ENCODE results near the gene METRN. TPM values are rescaled to one million over a fixed set of nuclear protein-coding genes. Genes with fewer than 3 reads are reported as not detected.

METRN gene
- total and polyA plus RNA-seq, 2 of the 4 experiments (the other 2 are of a cell fraction), result 6.1 to 48.2 TPM

DNA sequence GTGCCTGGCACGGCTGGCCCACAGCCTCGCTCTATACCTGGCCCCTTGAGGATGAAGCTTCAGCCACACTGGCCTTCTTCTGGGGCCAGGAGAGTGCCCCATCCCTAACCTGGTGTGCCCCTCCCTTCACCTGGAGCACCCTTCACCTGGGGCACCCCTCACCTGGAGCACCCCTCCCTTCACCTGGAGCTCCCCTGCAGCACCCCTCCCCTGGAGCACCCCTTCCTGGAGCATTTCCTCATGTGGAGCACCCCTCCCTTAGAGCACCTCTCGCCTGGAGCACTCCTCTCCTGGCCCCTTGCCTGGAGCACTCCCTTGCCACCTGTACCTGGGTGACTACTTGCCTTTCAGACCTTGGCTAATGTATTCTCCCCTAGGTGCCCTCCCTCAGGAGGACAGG is 6.9 kb upstream of the METRN start:
- Histone ChIP-seq H4K20me1 (ENCODE audit: insufficient read depth, low read length) (peaks cover 14% of the 10 kb centered on the region; the same call in 1 of the 2 replicates), H3K4me2 (ENCODE audit: low read depth, low read length) (no peak overlapping the region), H2BK15ac (ENCODE audit: low read depth, low read length) (no peak overlapping the region), H4K91ac (ENCODE audit: insufficient read depth, low read depth, low read length) (no peak overlapping the region), H2AFZ (replicated peaks; ENCODE audit: low read length, poor library complexity) (no peak overlapping the region), H3K9me1 (ENCODE audit: insufficient read depth, low read length) (no peaks in the 10 kb centered on the region), H3K4me3 (ENCODE audit: insufficient read depth, low read depth, low read length) (no peak overlapping the region), H3K56ac (ENCODE audit: extremely low read depth, insufficient read depth, low read length) (no peak overlapping the region), H2BK5ac (ENCODE audit: low read depth, low read length, poor library complexity, severe bottlenecking) (no peak overlapping the region), H4K5ac (ENCODE audit: low read depth, low read length) (no peak overlapping the region), H2BK20ac (ENCODE audit: low read depth, low read length) (no peak overlapping the region), H3K18ac (ENCODE audit: low read depth, low read length) (no peak overlapping the region), H4K8ac (ENCODE audit: low read depth in 2 of 2, low read length in 2 of 2) (no peak overlapping the region), H3K9ac (ENCODE audit: low read depth, low read length) (no peak overlapping the region), H3K36me3 (ENCODE audit: control insufficient read depth, insufficient read depth, low read length) (no peaks in the 10 kb centered on the region), H3K4ac (ENCODE audit: low read depth, low read length) (no peak overlapping the region), H2AK9ac (replicated peaks; ENCODE audit: low read depth, low read length, poor library complexity) (no peak overlapping the region), H3K27me3 (ENCODE audit: control insufficient read depth, insufficient read depth, low read length) (peaks cover 43% of the 10 kb centered on the region), H3K79me1 (ENCODE audit: low read depth in 1 of 2, low read length in 2 of 2) (no peaks in the 10 kb centered on the region), H3K27ac (ENCODE audit: insufficient read depth, low read length) (no peak overlapping the region), H3K4me1 (ENCODE audit: control insufficient read depth, insufficient read depth, low read length) (peaks cover 5% of the 10 kb centered on the region; the same call in 1 of the 2 replicates), H3K23ac (ENCODE audit: low read depth, low read length) (no peak overlapping the region), H3K14ac (replicated peaks; ENCODE audit: low read depth, low read length) (no peak overlapping the region), H2AK5ac (ENCODE audit: low read depth, low read length) (no peak overlapping the region), H3K9me3 (ENCODE audit: control insufficient read depth, insufficient read depth, low read length) (no peaks in the 10 kb centered on the region), H2BK120ac (ENCODE audit: low read depth, low read length) (no peak overlapping the region)
- ATAC-seq (ENCODE audit: low read depth) (no peak), DNase-seq (no peak)
- TF ChIP-seq RFX5 (IDR thresholded peaks at IDR 0.05; ENCODE audit: low read depth, low read length) (no peak), POLR2A (IDR thresholded peaks at IDR 0.05; ENCODE audit: low read depth, low read length) (no peak), RCOR1 (IDR thresholded peaks at IDR 0.05; ENCODE audit: insufficient replicate concordance, low read length) (no peak), CEBPB (IDR thresholded peaks at IDR 0.05; ENCODE audit: low read depth, low read length) (no peak), BHLHE40 (IDR thresholded peaks at IDR 0.05; ENCODE audit: low read depth, low read length) (no peak), CHD1 (IDR thresholded peaks at IDR 0.05; ENCODE audit: low read depth, low read length) (no peak), RAD21 (IDR thresholded peaks at IDR 0.05; ENCODE audit: low read length) (no peak), MAZ (IDR thresholded peaks at IDR 0.05; ENCODE audit: borderline replicate concordance, low read depth, low read length) (no peak), SMC3 (IDR thresholded peaks at IDR 0.05; ENCODE audit: low read depth, low read length) (no peak), FOS (IDR thresholded peaks at IDR 0.05; ENCODE audit: low read depth, low read length) (no peak), MXI1 (IDR thresholded peaks at IDR 0.05; ENCODE audit: borderline replicate concordance, low read depth, low read length) (no peak), MAFK (IDR thresholded peaks at IDR 0.05; ENCODE audit: low read depth, low read length) (no peak), NFE2L2 (IDR thresholded peaks at IDR 0.05; ENCODE audit: low read depth, low read length) (no peak)
- TF ChIP-seq, protein P1, sequence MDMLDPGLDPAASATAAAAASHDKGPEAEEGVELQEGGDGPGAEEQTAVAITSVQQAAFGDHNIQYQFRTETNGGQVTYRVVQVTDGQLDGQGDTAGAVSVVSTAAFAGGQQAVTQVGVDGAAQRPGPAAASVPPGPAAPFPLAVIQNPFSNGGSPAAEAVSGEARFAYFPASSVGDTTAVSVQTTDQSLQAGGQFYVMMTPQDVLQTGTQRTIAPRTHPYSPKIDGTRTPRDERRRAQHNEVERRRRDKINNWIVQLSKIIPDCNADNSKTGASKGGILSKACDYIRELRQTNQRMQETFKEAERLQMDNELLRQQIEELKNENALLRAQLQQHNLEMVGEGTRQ (IDR thresholded peaks at IDR 0.05; ENCODE audit: low read depth, low read length), result no peak
- TF ChIP-seq, protein P2, sequence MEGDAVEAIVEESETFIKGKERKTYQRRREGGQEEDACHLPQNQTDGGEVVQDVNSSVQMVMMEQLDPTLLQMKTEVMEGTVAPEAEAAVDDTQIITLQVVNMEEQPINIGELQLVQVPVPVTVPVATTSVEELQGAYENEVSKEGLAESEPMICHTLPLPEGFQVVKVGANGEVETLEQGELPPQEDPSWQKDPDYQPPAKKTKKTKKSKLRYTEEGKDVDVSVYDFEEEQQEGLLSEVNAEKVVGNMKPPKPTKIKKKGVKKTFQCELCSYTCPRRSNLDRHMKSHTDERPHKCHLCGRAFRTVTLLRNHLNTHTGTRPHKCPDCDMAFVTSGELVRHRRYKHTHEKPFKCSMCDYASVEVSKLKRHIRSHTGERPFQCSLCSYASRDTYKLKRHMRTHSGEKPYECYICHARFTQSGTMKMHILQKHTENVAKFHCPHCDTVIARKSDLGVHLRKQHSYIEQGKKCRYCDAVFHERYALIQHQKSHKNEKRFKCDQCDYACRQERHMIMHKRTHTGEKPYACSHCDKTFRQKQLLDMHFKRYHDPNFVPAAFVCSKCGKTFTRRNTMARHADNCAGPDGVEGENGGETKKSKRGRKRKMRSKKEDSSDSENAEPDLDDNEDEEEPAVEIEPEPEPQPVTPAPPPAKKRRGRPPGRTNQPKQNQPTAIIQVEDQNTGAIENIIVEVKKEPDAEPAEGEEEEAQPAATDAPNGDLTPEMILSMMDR (conservative IDR thresholded peaks at IDR 0.05; ENCODE audit: low read depth, low read length), result no peak
- TF ChIP-seq, protein P3, sequence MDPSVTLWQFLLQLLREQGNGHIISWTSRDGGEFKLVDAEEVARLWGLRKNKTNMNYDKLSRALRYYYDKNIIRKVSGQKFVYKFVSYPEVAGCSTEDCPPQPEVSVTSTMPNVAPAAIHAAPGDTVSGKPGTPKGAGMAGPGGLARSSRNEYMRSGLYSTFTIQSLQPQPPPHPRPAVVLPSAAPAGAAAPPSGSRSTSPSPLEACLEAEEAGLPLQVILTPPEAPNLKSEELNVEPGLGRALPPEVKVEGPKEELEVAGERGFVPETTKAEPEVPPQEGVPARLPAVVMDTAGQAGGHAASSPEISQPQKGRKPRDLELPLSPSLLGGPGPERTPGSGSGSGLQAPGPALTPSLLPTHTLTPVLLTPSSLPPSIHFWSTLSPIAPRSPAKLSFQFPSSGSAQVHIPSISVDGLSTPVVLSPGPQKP (IDR thresholded peaks at IDR 0.05; ENCODE audit: borderline replicate concordance, low read depth, low read length), result no peak
- 70% methylated on average over 2 of the region's 3 CpGs; no CpG with 5 or more reads in 1 of the 2 experiments for WGBS, 2 experiments (ENCODE audit: extremely low coverage in 2 of 2, insufficient read length in 1 of 2)
- CTCF ChIA-PET, result no interaction called here
- no TSS peak for BruUV-seq (replicated peaks)
- in situ Hi-C loops (cut with MboI; ENCODE audit: low sequenced_read_pairs) (loop anchor here (25.0 kb wide), 1 partner anchor 354 kb away; the partner anchor contains the start of gene SSTR5), intact Hi-C loops (cut with micrococcal nuclease) (no loop called here), dilution Hi-C loops (cut with HindIII; ENCODE audit: low sequenced_read_pairs, unreplicated experiment) (no loop called here)
- POLR2A ChIA-PET (ENCODE audit: unreplicated experiment), result no interaction called here
